Panc1 (cell line): ENCODE measurements around the gene MS4A4E. TPM values are rescaled to one million over a fixed set of nuclear protein-coding genes. Genes with fewer than 3 reads are reported as not detected.

Experiments
- ATAC-seq: fragments of 200-7000 bp; cut with Tn5 transposase; 2 replicates; pipeline ENCODE4 v1.9.1; 2020; ENCODE audit warnings: mild to moderate bottlenecking, moderate library complexity
- Bru-seq: library from RNA; stranded (reverse); fragments of 400-500 nt; gene quantifications from one replicate; lab custom pipeline; 2021; lab: Mats Ljungman, UMichigan
- BruChase-seq, 2 experiments: library from RNA; stranded (reverse); fragments of 400-500 nt; gene quantifications; one replicate each; lab custom pipeline; 2021; lab: Mats Ljungman, UMichigan
- BruUV-seq: library from RNA; stranded (reverse); fragments of 400-500 nt; replicated peaks from 2 replicates; lab custom pipeline; 2021; lab: Mats Ljungman, UMichigan
- CTCF ChIA-PET: fragments of 300-600 bp; sonication (Branson Sonifier 250); formaldehyde crosslinking; loops from one replicate; lab custom pipeline; 2022; ENCODE audit warnings: antibody characterized with exemption; lab: Charles Lee
- POLR2A ChIA-PET: fragments of 300-600 bp; sonication (Branson Sonifier 250); formaldehyde crosslinking; loops from one replicate; lab custom pipeline; 2022; ENCODE audit warnings: antibody characterized with exemption; lab: Charles Lee
- DNase-seq: peaks from one replicate; pipeline ENCODE4 v3.0.0-alpha.2; 2010; ENCODE audit warnings: low read depth, low spot score
- H3K27ac ChIP-seq: 2 replicates; pipeline ENCODE4 v1.5.1; 2011; ENCODE audit warnings: mild to moderate bottlenecking, low read length, inconsistent platforms
- H3K27me3 ChIP-seq: fragments of 200-500 bp; sonication (Bioruptor generic); 2 replicates; pipeline ENCODE4 v1.6.0; 2014; ENCODE audit warnings: low read length, inconsistent platforms; ENCODE audit not compliant: control insufficient read depth, insufficient read depth
- H3K36me3 ChIP-seq: fragments of 200-500 bp; sonication (Bioruptor generic); 2 replicates; pipeline ENCODE4 v1.5.1; 2014; ENCODE audit warnings: inconsistent platforms, mild to moderate bottlenecking, low read length, moderate library complexity; ENCODE audit not compliant: control insufficient read depth, insufficient read depth
- H3K4me1 ChIP-seq: 2 replicates; pipeline ENCODE4 v1.5.1; 2011; ENCODE audit warnings: inconsistent platforms, mild to moderate bottlenecking, low read length, moderate library complexity; ENCODE audit not compliant: control insufficient read depth, insufficient read depth
- H3K4me3 ChIP-seq, 2 experiments: 2 replicates each; pipeline ENCODE4 v1.5.1; 2011 to 2012; ENCODE audit warnings: low read depth in 2 of 2, low read length in 2 of 2, mild to moderate bottlenecking in 2 of 2, inconsistent platforms in 1 of 2, moderate library complexity in 1 of 2
- H3K9me3 ChIP-seq: fragments of 200-500 bp; sonication (Bioruptor generic); 2 replicates; pipeline ENCODE4 v1.5.1; 2014; ENCODE audit warnings: low read depth, mild to moderate bottlenecking, inconsistent platforms, low read length, moderate library complexity; ENCODE audit not compliant: control insufficient read depth, insufficient read depth
- CTCF ChIP-seq: fragments of 450-650 bp; IDR thresholded peaks from 2 replicates; pipeline ENCODE4 v1.5.1; 2017; ENCODE audit warnings: mild to moderate bottlenecking
- POLR2AphosphoS5 ChIP-seq: IDR thresholded peaks from 2 replicates; pipeline ENCODE4 v1.6.1; 2012; ENCODE audit warnings: mild to moderate bottlenecking, low read depth, low read length, moderate library complexity
- REST ChIP-seq, 2 experiments: IDR thresholded peaks; 2 replicates each; pipeline ENCODE4 v1.6.1; 2011 to 2012; ENCODE audit warnings: low read depth in 2 of 2, control low read depth in 1 of 2, low read length in 1 of 2, mild to moderate bottlenecking in 1 of 2, moderate library complexity in 1 of 2; ENCODE audit not compliant: insufficient read depth in 1 of 2
- SIN3A ChIP-seq: IDR thresholded peaks from 2 replicates; pipeline ENCODE4 v1.6.1; 2012; ENCODE audit warnings: low read depth, mild to moderate bottlenecking, low read length, moderate library complexity, borderline replicate concordance; ENCODE audit not compliant: insufficient read depth
- TCF7L2 ChIP-seq: IDR thresholded peaks from 2 replicates; pipeline ENCODE4 v1.6.1; 2011; ENCODE audit warnings: mild to moderate bottlenecking, low read depth, low read length, inconsistent platforms
- in situ Hi-C: cut with HindIII; loops from 2 replicates; pipeline ENCODE4 v1.10.0; 2016; ENCODE audit warnings: low sequenced_read_pairs, low pct_unique_long_range_greater_than_20kb
- intact Hi-C: fragments of 100-400 bp; cut with micrococcal nuclease; formaldehyde crosslinking; loops from one replicate; pipeline ENCODE4 v1.10.0; 2022; ENCODE audit not compliant: unreplicated experiment
- long read RNA-seq: library from polyadenylated mRNA; unstranded; transcript quantifications from one replicate; pipeline ENCODE4 v2.0.0, GENCODE V29; 2021; ENCODE audit not compliant: unreplicated experiment
- polyA plus RNA-seq: library from polyadenylated mRNA; unstranded; fragments of >200 nt; gene quantifications from one replicate; pipeline ENCODE4 v1.2.1, GENCODE V29; 2012; ENCODE audit warnings: missing spikeins; ENCODE audit not compliant: insufficient read length
- total RNA-seq: library from RNA; stranded (reverse); gene quantifications from one replicate; pipeline ENCODE4 v1.2.1, GENCODE V29; 2021; ENCODE audit not compliant: unreplicated experiment

The MS4A4E gene
- total RNA-seq: not detected
- polyA plus RNA-seq: 0.69 TPM
- Bru-seq, nascent RNA: not detected
- BruChase-seq, experiment 1, labeled RNA remaining after a 2-hour chase: not detected
- not detected for BruChase-seq, experiment 2, labeled RNA remaining after a 6-hour chase
- long read RNA-seq: 0 reads

GRCh38 chr11:60242740-60243239 is at the start of gene MS4A4E:
MS4A4E (minus strand) TSS chr11:60243137; CDS start chr11:60230055, 13,082 bp downstream.
- CTCF ChIA-PET: no interaction called here
- intact Hi-C loops: no loop called here
- TF ChIP-seq REST (IDR thresholded peaks at IDR 0.05; ENCODE audit: insufficient read depth in 1 of 2, low read depth in 2 of 2, low read length in 1 of 2): no peak
- no peak for TF ChIP-seq CTCF
- no peak for TF ChIP-seq POLR2AphosphoS5
- TF ChIP-seq TCF7L2: no peak
- TF ChIP-seq SIN3A: no peak

GRCh38 chr11:60292145-60292544 is 49.2 kb upstream of the MS4A4E start:
- intact Hi-C loops (no loop called here), in situ Hi-C loops (no loop called here)
- POLR2A ChIA-PET: no interaction called here
- DNase-seq: no peak
- Histone ChIP-seq H3K4me3 (no peak overlapping the region), H3K9me3 (no peaks in the 10 kb centered on the region), H3K27me3 (no peaks in the 10 kb centered on the region), H3K36me3 (no peaks in the 10 kb centered on the region), H3K27ac (no peak overlapping the region), H3K4me1 (no peaks in the 10 kb centered on the region)
- ATAC-seq: no peak
- no TSS peak for BruUV-seq
- CTCF ChIA-PET: no interaction called here
- TF ChIP-seq CTCF (no peak), POLR2AphosphoS5 (no peak), REST (IDR thresholded peaks at IDR 0.05; ENCODE audit: insufficient read depth in 1 of 2, low read depth in 2 of 2, low read length in 1 of 2) (no peak), TCF7L2 (no peak), SIN3A (no peak)

More at GRCh38 chr11:60242740-60243239, at the start of gene MS4A4E:
- POLR2A ChIA-PET: no interaction called here
- no peak for DNase-seq
- H3K27ac ChIP-seq: no peak within 1 kb of the TSS
- H3K4me3 ChIP-seq: no peak within 1 kb of the TSS
- in situ Hi-C loops: no loop called here
- H3K36me3 ChIP-seq: no peaks in the 10 kb centered on the region
- no TSS peak for BruUV-seq
- no peaks in the 10 kb centered on the region for H3K9me3 ChIP-seq
- ATAC-seq: no peak
- no peaks in the 10 kb centered on the region for H3K4me1 ChIP-seq
- H3K27me3 ChIP-seq: peaks cover 4% of the 10 kb centered on the region
